ENCODE data around the gene PLAC9. TPM values are rescaled to one million over a fixed set of nuclear protein-coding genes. Genes with fewer than 3 reads are reported as not detected.
"Not testable (repeated sequence)": the region's sequence is repeated elsewhere in the genome, so short reads cannot be mapped to it uniquely, and the experiment has no call there.

Gene PLAC9
- total and polyA plus RNA-seq, 2 experiments from 2014 or later, result 11.4 to 83.3 TPM

DNA sequence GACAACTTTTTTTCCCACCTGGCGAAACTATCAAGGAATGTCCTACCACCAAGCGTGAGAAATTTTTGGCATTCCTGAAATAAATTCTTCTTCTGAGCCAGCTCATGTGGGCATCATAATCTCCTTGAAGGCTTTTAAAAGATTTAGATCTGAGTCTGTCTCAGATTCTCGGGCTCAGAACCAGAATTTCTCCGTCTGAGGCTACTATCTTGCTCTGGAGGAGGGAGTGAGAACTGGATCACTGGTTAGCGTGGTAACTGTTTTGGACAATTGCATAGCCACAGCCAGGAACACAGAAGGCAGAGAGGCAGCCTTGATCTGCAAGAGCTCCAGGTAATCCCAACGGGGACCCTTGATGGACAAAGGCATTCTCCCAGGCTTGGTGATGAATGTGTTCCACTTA, 1.0 kb upstream of the PLAC9 start:
- WGBS (ENCODE audit: low lambda C conversion rate, missing lambda C conversion rate), result 68% methylated on average over 6 of the region's 6 CpGs
- Histone ChIP-seq H3K27ac (no peak overlapping the region), H3K4me3 (no peak overlapping the region), H3K79me2 (peaks cover 8% of the 10 kb centered on the region), H3K9me3 (ENCODE audit: low read depth) (no peaks in the 10 kb centered on the region), H3K4me1 (ENCODE audit: insufficient read depth) (peaks cover 17% of the 10 kb centered on the region), H3K9me2 (replicated peaks; ENCODE audit: insufficient read depth) (no peaks in the 10 kb centered on the region), H3K27me3 (peaks cover 20% of the 10 kb centered on the region), H3K36me3 (replicated peaks; ENCODE audit: insufficient read depth, low read depth) (no peaks in the 10 kb centered on the region), H3K4me2 (no peak overlapping the region), H4K20me1 (ENCODE audit: insufficient read depth, poor library complexity, severe bottlenecking) (no peaks in the 10 kb centered on the region), H2AFZ (no peak overlapping the region)
- no peak for DNase-seq (ENCODE audit: low spot score)
- no peak for TF ChIP-seq EZH2phosphoT487 (IDR thresholded peaks at IDR 0.05; ENCODE audit: low read depth, severe bottlenecking, unreplicated experiment)
- TF ChIP-seq, protein P1, sequence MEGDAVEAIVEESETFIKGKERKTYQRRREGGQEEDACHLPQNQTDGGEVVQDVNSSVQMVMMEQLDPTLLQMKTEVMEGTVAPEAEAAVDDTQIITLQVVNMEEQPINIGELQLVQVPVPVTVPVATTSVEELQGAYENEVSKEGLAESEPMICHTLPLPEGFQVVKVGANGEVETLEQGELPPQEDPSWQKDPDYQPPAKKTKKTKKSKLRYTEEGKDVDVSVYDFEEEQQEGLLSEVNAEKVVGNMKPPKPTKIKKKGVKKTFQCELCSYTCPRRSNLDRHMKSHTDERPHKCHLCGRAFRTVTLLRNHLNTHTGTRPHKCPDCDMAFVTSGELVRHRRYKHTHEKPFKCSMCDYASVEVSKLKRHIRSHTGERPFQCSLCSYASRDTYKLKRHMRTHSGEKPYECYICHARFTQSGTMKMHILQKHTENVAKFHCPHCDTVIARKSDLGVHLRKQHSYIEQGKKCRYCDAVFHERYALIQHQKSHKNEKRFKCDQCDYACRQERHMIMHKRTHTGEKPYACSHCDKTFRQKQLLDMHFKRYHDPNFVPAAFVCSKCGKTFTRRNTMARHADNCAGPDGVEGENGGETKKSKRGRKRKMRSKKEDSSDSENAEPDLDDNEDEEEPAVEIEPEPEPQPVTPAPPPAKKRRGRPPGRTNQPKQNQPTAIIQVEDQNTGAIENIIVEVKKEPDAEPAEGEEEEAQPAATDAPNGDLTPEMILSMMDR (IDR thresholded peaks at IDR 0.05; ENCODE audit: poor library complexity), result no peak
- no peak for TF ChIP-seq EZH2 (IDR thresholded peaks at IDR 0.05; ENCODE audit: borderline replicate concordance)

DNA sequence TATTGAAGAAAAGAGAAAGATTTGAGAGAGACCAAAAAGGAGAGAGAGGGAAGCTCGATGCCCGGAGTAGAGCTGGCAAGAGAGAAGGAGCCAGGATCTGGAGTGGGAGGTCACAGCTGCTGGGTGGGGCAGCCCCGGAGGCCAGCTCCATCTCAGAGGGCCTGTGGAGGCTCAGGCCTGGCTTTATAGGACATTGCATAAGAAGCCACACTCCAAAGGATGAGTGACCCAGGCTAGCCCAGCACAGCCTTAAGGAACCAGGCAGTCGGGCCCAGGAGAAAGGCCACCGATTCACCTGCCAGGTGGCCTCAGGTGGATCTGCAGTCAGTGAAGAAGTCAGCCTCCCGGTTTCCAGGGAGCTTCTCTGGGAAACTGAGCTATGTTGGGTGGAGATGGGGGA, 676 bp downstream of the PLAC9 start:
- H2AFZ ChIP-seq, result peak overlapping the region; percentile 93
- H4K20me1 ChIP-seq (ENCODE audit: insufficient read depth, poor library complexity, severe bottlenecking), result no peaks in the 10 kb centered on the region
- peaks cover 8% of the 10 kb centered on the region for H3K79me2 ChIP-seq
- 42% methylated on average over 6 of the region's 6 CpGs for WGBS (ENCODE audit: low lambda C conversion rate, missing lambda C conversion rate)
- H3K9me3 ChIP-seq (ENCODE audit: low read depth), result no peaks in the 10 kb centered on the region
- H3K4me1 ChIP-seq (ENCODE audit: insufficient read depth), result peaks cover 28% of the 10 kb centered on the region
- H3K36me3 ChIP-seq (replicated peaks; ENCODE audit: insufficient read depth, low read depth), result no peaks in the 10 kb centered on the region
- peak overlapping the region; percentile 61 for H3K27ac ChIP-seq
- no peaks in the 10 kb centered on the region for H3K9me2 ChIP-seq (replicated peaks; ENCODE audit: insufficient read depth)
- peak overlapping the region; percentile 96 for H3K4me2 ChIP-seq
- H3K27me3 ChIP-seq, result peaks cover 20% of the 10 kb centered on the region
- peak overlapping the region; percentile 87 for H3K4me3 ChIP-seq
- no peak for DNase-seq (ENCODE audit: low spot score)
- TF ChIP-seq EZH2 (IDR thresholded peaks at IDR 0.05; ENCODE audit: borderline replicate concordance), result no peak
- TF ChIP-seq, protein P1 (IDR thresholded peaks at IDR 0.05; ENCODE audit: poor library complexity), result no peak
- TF ChIP-seq EZH2phosphoT487 (IDR thresholded peaks at IDR 0.05; ENCODE audit: low read depth, severe bottlenecking, unreplicated experiment), result no peak

DNA sequence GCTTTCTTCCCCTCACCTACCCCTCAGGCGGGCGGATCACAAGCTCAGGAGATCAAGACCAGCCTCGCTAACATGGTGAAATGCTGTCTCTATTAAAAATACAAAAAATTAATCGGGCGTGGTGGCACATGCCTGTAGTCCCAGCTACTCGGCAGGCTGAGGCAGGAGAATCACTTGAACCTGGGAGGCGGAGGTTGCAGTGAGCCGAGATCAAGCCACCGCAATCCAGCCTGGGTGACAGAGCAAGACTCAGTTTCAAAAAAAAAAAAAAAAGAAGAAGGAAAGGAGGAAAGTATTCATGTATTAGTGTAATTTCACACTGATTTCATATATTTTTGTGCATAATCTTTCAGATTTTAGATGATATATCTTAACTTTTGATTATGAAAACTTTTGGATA, 1.2 kb downstream of the PLAC9 start:
- Histone ChIP-seq H3K4me2 (peak overlapping the region; percentile 96), H3K27ac (peak overlapping the region; percentile 61), H3K27me3 (peaks cover 20% of the 10 kb centered on the region), H3K4me1 (ENCODE audit: insufficient read depth) (peaks cover 30% of the 10 kb centered on the region)
- DNase-seq (ENCODE audit: low spot score); H3K4me3 ChIP-seq; H3K79me2 ChIP-seq; H2AFZ ChIP-seq; H4K20me1 ChIP-seq (ENCODE audit: insufficient read depth, poor library complexity, severe bottlenecking); H3K36me3 ChIP-seq (replicated peaks; ENCODE audit: insufficient read depth, low read depth); H3K9me2 ChIP-seq (replicated peaks; ENCODE audit: insufficient read depth); H3K9me3 ChIP-seq (ENCODE audit: low read depth): not testable (repeated sequence)
- 90% methylated on average over 9 of the region's 9 CpGs for WGBS (ENCODE audit: low lambda C conversion rate, missing lambda C conversion rate)

DNA sequence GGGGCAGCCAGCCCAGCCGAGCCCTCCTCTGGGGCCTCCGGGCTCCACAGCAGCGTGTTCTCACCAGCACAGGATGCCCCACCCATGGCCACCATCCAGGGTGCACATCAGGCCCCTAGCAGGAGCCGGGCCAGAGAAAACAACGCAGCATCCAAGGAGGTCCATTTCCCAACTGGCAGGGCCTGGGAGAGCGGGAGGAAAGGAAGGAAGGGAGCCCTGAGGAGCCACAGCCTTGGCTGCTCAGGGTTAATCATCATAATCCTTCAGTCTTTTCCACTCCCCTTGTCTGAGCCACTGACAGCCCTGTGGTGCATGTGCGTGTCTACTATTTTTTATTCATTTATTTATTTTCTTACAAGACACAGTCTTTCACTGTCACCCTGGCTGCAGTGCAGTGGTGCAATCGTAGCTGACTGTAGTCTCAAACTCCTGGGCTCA, 3.6 kb downstream of the PLAC9 start:
- H3K27ac ChIP-seq, result peak overlapping the region; percentile 98
- WGBS (ENCODE audit: low lambda C conversion rate, missing lambda C conversion rate), result 65% methylated on average over 8 of the region's 8 CpGs

More for the DNA sequence above, 3.6 kb downstream of the PLAC9 start:
- no peak for TF ChIP-seq EZH2phosphoT487 (IDR thresholded peaks at IDR 0.05; ENCODE audit: low read depth, severe bottlenecking, unreplicated experiment)
- TF ChIP-seq, protein P1 (IDR thresholded peaks at IDR 0.05; ENCODE audit: poor library complexity), result no peak
- TF ChIP-seq EZH2 (IDR thresholded peaks at IDR 0.05; ENCODE audit: borderline replicate concordance), result no peak
- H4K20me1 ChIP-seq (ENCODE audit: insufficient read depth, poor library complexity, severe bottlenecking), result no peaks in the 10 kb centered on the region
- peaks cover 20% of the 10 kb centered on the region for H3K27me3 ChIP-seq
- no peak overlapping the region for H3K4me3 ChIP-seq
- no peak overlapping the region for H2AFZ ChIP-seq
- H3K36me3 ChIP-seq (replicated peaks; ENCODE audit: insufficient read depth, low read depth), result no peaks in the 10 kb centered on the region
- peaks cover 30% of the 10 kb centered on the region for H3K4me1 ChIP-seq (ENCODE audit: insufficient read depth)
- peak; percentile 52 for DNase-seq (ENCODE audit: low spot score)
- H3K9me2 ChIP-seq (replicated peaks; ENCODE audit: insufficient read depth), result no peaks in the 10 kb centered on the region
- H3K79me2 ChIP-seq, result peaks cover 8% of the 10 kb centered on the region
- H3K4me2 ChIP-seq, result peak overlapping the region; percentile 60
- H3K9me3 ChIP-seq (ENCODE audit: low read depth), result no peaks in the 10 kb centered on the region

Measured in hepatocyte (in vitro differentiated cells).